HEK293 (cell line): ENCODE data around the gene RGS8.

ENCODE experiments used
- CTCF ChIA-PET: fragments of 350-600 bp; formaldehyde crosslinking; extraction: SDS; loops from one replicate; lab custom pipeline; 2021; ENCODE audit warnings: antibody characterized with exemption; lab: Yijun Ruan, JAX
- POLR2A ChIA-PET: fragments of 300-600 bp; formaldehyde crosslinking; extraction: SDS; loops from one replicate; lab custom pipeline; 2020; ENCODE audit warnings: antibody characterized with exemption, inconsistent platforms; lab: Yijun Ruan, JAX
- H3K27ac ChIP-seq: fragments of 200-500 bp; sonication (Bioruptor generic); 2 replicates; pipeline ENCODE4 v1.5.1; 2014; ENCODE audit warnings: low read depth, low read length, control low read depth, inconsistent platforms; ENCODE audit errors: extremely low read depth
- H3K36me3 ChIP-seq, 2 experiments: fragments of 200-500 bp in 1 of 2; sonication (Bioruptor generic) in 1 of 2; 1 replicate in 1 of 2; 2 replicates in 1 of 2; pipeline ENCODE4 v1.5.1; 2014 to 2017; ENCODE audit warnings: inconsistent platforms in 2 of 2, low read length in 2 of 2; ENCODE audit not compliant: control insufficient read depth in 2 of 2, insufficient read depth in 1 of 2
- H3K4me1 ChIP-seq: fragments of 200-500 bp; sonication (Bioruptor generic); 2 replicates; pipeline ENCODE4 v1.5.1; 2014; ENCODE audit warnings: mild to moderate bottlenecking, low read length, inconsistent platforms; ENCODE audit not compliant: control insufficient read depth, insufficient read depth
- H3K4me3 ChIP-seq: 2 replicates; pipeline ENCODE4 v1.5.1; 2011; ENCODE audit warnings: low read depth, mild to moderate bottlenecking, control low read depth, low read length, moderate library complexity
- H3K9me3 ChIP-seq: fragments of 200-500 bp; sonication (Bioruptor generic); 2 replicates; pipeline ENCODE4 v1.5.1; 2014; ENCODE audit warnings: low read depth, low read length, inconsistent platforms; ENCODE audit not compliant: control insufficient read depth, insufficient read depth
- EGR2 ChIP-seq: fragments of 450-650 bp; formaldehyde crosslinking; IDR thresholded peaks from 2 replicates; pipeline ENCODE4 v1.5.1; 2016; ENCODE audit warnings: low read depth, missing biosample characterization, missing genetic modification characterization
- HOXC10 ChIP-seq: sonication (generic); formaldehyde crosslinking; IDR thresholded peaks from 2 replicates; pipeline ENCODE4 v1.8.1; 2023; ENCODE audit warnings: mild to moderate bottlenecking, missing genetic modification reagents
- KLF1 ChIP-seq: fragments of 450-650 bp; formaldehyde crosslinking; IDR thresholded peaks from 2 replicates; pipeline ENCODE4 v1.5.1; 2016; ENCODE audit warnings: missing biosample characterization, missing genetic modification characterization
- MEIS1 ChIP-seq: sonication (generic); formaldehyde crosslinking; IDR thresholded peaks from 2 replicates; pipeline ENCODE4 v1.8.1; 2022; ENCODE audit warnings: missing genetic modification reagents, mild to moderate bottlenecking, borderline replicate concordance
- MYNN ChIP-seq: fragments of 450-650 bp; formaldehyde crosslinking; IDR thresholded peaks from 2 replicates; pipeline ENCODE4 v1.5.1; 2016; ENCODE audit warnings: missing biosample characterization, missing genetic modification characterization, borderline replicate concordance
- SALL2 ChIP-seq: fragments of 450-650 bp; formaldehyde crosslinking; IDR thresholded peaks from 2 replicates; pipeline ENCODE4 v1.5.0; 2017; ENCODE audit warnings: missing biosample characterization, mild to moderate bottlenecking, missing genetic modification characterization, borderline replicate concordance
- SETDB1 ChIP-seq: IDR thresholded peaks from one replicate; pipeline ENCODE4 v1.6.1; 2017; ENCODE audit warnings: mild to moderate bottlenecking, low read length, moderate library complexity, mixed read lengths; ENCODE audit not compliant: insufficient read length
- WT1 ChIP-seq: fragments of 450-650 bp; formaldehyde crosslinking; IDR thresholded peaks from 2 replicates; pipeline ENCODE4 v1.5.1; 2016; ENCODE audit warnings: missing biosample characterization, missing genetic modification characterization
- ZEB2 ChIP-seq: fragments of 450-650 bp; formaldehyde crosslinking; IDR thresholded peaks from 2 replicates; pipeline ENCODE4 v1.5.1; 2016; ENCODE audit warnings: missing biosample characterization, missing genetic modification characterization
- ZFHX2 ChIP-seq: fragments of 450-650 bp; formaldehyde crosslinking; conservative IDR thresholded peaks from 2 replicates; pipeline ENCODE4 v1.5.1; 2016; ENCODE audit warnings: missing biosample characterization, missing genetic modification characterization
- ZNF221 ChIP-seq: fragments of 450-650 bp; formaldehyde crosslinking; IDR thresholded peaks from 2 replicates; pipeline ENCODE4 v1.5.1; 2017; ENCODE audit warnings: missing biosample characterization, missing genetic modification characterization, borderline replicate concordance
- ZNF248 ChIP-seq: fragments of 450-650 bp; formaldehyde crosslinking; IDR thresholded peaks from 2 replicates; pipeline ENCODE4 v1.5.1; 2017; ENCODE audit warnings: missing biosample characterization, missing genetic modification characterization
- ZNF292 ChIP-seq: fragments of 450-650 bp; formaldehyde crosslinking; IDR thresholded peaks from 2 replicates; pipeline ENCODE4 v1.5.1; 2016; ENCODE audit warnings: low read depth, missing biosample characterization, missing genetic modification characterization, borderline replicate concordance
- ZNF629 ChIP-seq: fragments of 450-650 bp; formaldehyde crosslinking; IDR thresholded peaks from 2 replicates; pipeline ENCODE4 v1.5.1; 2017; ENCODE audit warnings: missing biosample characterization, missing genetic modification characterization
- ZNF830 ChIP-seq: fragments of 450-650 bp; IDR thresholded peaks from 2 replicates; pipeline ENCODE4 v1.5.0; 2018; ENCODE audit warnings: missing biosample characterization, missing genetic modification characterization, low read depth, mild to moderate bottlenecking, moderate library complexity
- TF ChIP-seq, protein P1 (sequence below): fragments of 450-650 bp; formaldehyde crosslinking; IDR thresholded peaks from 2 replicates; pipeline ENCODE4 v1.5.1; 2016; ENCODE audit warnings: missing biosample characterization, missing genetic modification characterization
- TF ChIP-seq, protein P2 (sequence below): fragments of 450-650 bp; formaldehyde crosslinking; IDR thresholded peaks from 2 replicates; pipeline ENCODE4 v1.5.1; 2016; ENCODE audit warnings: missing biosample characterization, missing genetic modification characterization
- TF ChIP-seq, protein P3 (sequence below): fragments of 450-650 bp; formaldehyde crosslinking; IDR thresholded peaks from 2 replicates; pipeline ENCODE4 v1.5.1; 2016; ENCODE audit warnings: missing biosample characterization, missing genetic modification characterization, low read depth
- TF ChIP-seq, protein P4 (sequence below): fragments of 450-650 bp; formaldehyde crosslinking; optimal IDR thresholded peaks from 2 replicates; pipeline ENCODE3; 2016; ENCODE audit warnings: missing biosample characterization, mild to moderate bottlenecking, missing genetic modification characterization
- TF ChIP-seq, protein P5 (sequence below): fragments of 450-650 bp; formaldehyde crosslinking; IDR thresholded peaks from 2 replicates; pipeline ENCODE4 v1.5.1; 2016; ENCODE audit warnings: missing biosample characterization, missing genetic modification characterization

RGS8 gene

DNA sequence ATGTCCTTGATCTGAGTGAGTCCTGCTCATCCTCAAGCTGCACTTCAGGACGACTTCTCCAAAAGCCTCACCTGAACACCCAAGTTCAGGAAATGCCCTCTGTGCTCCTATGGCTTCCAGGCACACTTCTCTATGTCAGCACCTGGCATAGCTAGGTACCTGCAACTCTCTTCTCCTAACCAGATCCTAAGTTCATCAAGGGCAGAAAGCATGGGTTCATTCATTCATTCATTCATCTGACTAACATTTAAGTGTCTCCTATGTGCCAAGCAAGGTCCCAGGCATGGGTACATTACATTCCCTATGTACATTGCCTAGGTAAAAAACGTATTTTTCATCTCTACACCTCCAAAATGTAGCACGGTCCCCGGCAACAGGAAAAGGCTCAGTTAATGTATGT is 4.0 kb downstream of the RGS8 start:
- Histone ChIP-seq H3K9me3 (no peaks in the 10 kb centered on the region), H3K36me3 (no peaks in the 10 kb centered on the region), H3K4me1 (0 out of 2 replicates have a peak, but pooled peaks cover 3% of the 10 kb centered on the region), H3K4me3 (no peak overlapping the region), H3K27ac (no peak overlapping the region; the same call in 1 of the 2 replicates)
- ChIA-PET POLR2A (no interaction called here), CTCF (interaction anchor here (1.0 kb wide), 1 partner anchor 19 kb away, joined by 3 read pairs; no protein-coding TSS in a partner anchor)
- TF ChIP-seq, protein P1, sequence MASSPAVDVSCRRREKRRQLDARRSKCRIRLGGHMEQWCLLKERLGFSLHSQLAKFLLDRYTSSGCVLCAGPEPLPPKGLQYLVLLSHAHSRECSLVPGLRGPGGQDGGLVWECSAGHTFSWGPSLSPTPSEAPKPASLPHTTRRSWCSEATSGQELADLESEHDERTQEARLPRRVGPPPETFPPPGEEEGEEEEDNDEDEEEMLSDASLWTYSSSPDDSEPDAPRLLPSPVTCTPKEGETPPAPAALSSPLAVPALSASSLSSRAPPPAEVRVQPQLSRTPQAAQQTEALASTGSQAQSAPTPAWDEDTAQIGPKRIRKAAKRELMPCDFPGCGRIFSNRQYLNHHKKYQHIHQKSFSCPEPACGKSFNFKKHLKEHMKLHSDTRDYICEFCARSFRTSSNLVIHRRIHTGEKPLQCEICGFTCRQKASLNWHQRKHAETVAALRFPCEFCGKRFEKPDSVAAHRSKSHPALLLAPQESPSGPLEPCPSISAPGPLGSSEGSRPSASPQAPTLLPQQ = no peak
- TF ChIP-seq SALL2 (tag by site-specific recombination) (no peak), ZNF629 (no peak), SETDB1 (no peak), ZNF221 (tag by site-specific recombination) (no peak), ZNF248 (no peak), MEIS1 (CRISPR knock-in tag) (no peak), ZNF830 (tag by site-specific recombination) (no peak), MYNN (tag by site-specific recombination) (no peak), ZEB2 (no peak), ZNF292 (tag by site-specific recombination) (no peak)
- TF ChIP-seq, protein P2, sequence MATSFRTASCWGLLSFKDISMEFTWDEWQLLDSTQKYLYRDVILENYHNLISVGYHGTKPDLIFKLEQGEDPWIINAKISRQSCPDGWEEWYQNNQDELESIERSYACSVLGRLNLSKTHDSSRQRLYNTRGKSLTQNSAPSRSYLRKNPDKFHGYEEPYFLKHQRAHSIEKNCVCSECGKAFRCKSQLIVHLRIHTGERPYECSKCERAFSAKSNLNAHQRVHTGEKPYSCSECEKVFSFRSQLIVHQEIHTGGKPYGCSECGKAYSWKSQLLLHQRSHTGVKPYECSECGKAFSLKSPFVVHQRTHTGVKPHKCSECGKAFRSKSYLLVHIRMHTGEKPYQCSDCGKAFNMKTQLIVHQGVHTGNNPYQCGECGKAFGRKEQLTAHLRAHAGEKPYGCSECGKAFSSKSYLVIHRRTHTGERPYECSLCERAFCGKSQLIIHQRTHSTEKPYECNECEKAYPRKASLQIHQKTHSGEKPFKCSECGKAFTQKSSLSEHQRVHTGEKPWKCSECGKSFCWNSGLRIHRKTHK (tag by site-specific recombination) = no peak
- TF ChIP-seq, protein P3, sequence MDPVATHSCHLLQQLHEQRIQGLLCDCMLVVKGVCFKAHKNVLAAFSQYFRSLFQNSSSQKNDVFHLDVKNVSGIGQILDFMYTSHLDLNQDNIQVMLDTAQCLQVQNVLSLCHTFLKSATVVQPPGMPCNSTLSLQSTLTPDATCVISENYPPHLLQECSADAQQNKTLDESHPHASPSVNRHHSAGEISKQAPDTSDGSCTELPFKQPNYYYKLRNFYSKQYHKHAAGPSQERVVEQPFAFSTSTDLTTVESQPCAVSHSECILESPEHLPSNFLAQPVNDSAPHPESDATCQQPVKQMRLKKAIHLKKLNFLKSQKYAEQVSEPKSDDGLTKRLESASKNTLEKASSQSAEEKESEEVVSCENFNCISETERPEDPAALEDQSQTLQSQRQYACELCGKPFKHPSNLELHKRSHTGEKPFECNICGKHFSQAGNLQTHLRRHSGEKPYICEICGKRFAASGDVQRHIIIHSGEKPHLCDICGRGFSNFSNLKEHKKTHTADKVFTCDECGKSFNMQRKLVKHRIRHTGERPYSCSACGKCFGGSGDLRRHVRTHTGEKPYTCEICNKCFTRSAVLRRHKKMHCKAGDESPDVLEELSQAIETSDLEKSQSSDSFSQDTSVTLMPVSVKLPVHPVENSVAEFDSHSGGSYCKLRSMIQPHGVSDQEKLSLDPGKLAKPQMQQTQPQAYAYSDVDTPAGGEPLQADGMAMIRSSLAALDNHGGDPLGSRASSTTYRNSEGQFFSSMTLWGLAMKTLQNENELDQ (tag by site-specific recombination) = no peak
- TF ChIP-seq, protein P4, sequence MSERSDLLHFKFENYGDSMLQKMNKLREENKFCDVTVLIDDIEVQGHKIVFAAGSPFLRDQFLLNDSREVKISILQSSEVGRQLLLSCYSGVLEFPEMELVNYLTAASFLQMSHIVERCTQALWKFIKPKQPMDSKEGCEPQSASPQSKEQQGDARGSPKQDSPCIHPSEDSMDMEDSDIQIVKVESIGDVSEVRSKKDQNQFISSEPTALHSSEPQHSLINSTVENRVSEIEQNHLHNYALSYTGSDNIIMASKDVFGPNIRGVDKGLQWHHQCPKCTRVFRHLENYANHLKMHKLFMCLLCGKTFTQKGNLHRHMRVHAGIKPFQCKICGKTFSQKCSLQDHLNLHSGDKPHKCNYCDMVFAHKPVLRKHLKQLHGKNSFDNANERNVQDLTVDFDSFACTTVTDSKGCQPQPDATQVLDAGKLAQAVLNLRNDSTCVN (tag by site-specific recombination) = no peak

DNA sequence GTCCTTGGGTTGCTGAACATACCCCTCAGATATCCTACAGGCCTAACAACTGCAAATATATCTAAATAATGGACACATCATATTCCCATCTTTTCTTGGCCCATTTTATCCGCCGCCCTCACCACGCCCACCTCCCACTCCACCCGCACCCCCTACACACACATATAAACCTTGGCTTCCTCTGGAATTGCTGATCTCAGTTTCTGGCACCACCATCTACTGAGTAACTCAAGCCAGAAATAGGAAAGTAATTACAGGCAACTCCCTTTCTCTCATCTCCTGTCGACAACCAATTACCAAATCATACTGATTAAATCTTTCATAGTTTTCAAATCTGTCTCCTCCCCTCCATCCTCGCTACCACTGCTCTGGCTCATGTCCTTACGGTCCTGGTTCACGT is 4.7 kb downstream of the RGS8 start:
- POLR2A ChIA-PET = no interaction called here
- CTCF ChIA-PET = interaction anchor here (0.6 to 1.0 kb wide), 2 partner anchors 62 to 105 kb away, joined by 3 to 4 read pairs; no protein-coding TSS in a partner anchor
- no peak overlapping the region for H3K27ac ChIP-seq
- peak; percentile 94 for TF ChIP-seq WT1 (tag by site-specific recombination)
- peak; percentile 95 for TF ChIP-seq ZFHX2 (tag by site-specific recombination)
- TF ChIP-seq KLF1 (tag by site-specific recombination) = peak; percentile 100
- TF ChIP-seq, protein P5, sequence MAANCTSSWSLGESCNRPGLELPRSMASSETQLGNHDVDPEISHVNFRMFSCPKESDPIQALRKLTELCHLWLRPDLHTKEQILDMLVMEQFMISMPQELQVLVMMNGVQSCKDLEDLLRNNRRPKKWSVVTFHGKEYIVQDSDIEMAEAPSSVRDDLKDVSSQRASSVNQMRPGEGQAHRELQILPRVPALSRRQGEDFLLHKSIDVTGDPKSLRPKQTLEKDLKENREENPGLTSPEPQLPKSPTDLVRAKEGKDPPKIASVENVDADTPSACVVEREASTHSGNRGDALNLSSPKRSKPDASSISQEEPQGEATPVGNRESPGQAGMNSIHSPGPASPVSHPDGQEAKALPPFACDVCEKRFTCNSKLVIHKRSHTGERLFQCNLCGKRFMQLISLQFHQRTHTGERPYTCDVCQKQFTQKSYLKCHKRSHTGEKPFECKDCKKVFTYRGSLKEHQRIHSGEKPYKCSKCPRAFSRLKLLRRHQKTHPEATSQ (tag by site-specific recombination) = no peak
- TF ChIP-seq HOXC10 (CRISPR knock-in tag) = no peak
- peak; percentile 86 for TF ChIP-seq EGR2 (tag by site-specific recombination)
- TF ChIP-seq, all 188 proteins: peak for 4
- Histone ChIP-seq H3K4me3 (no peak overlapping the region), H3K4me1 (0 out of 2 replicates have a peak, but pooled peaks cover 3% of the 10 kb centered on the region), H3K9me3 (no peaks in the 10 kb centered on the region), H3K36me3 (no peaks in the 10 kb centered on the region)
